Activated naive CD8-positive, alpha-beta T cell treated with anti-CD3 and anti-CD28 coated beads, Interleukin-2, amount 10 ng/mL, durations not matched to agents 7 days and 5 days (primary cell): ENCODE measurements around the gene CCDC87. TPM values are rescaled to one million over a fixed set of nuclear protein-coding genes. Genes with fewer than 3 reads are reported as not detected.
"Not testable (repeated sequence)": the region's sequence is repeated elsewhere in the genome, so short reads cannot be mapped to it uniquely, and the experiment has no call there.

ENCODE experiments used
- ATAC-seq: fragments of 150-1000 bp; cut with Tn5 transposase; one replicate; pipeline ENCODE4 v1.10.0; 2021; ENCODE audit warnings: low read depth, moderate library complexity
- POLR2A ChIA-PET: fragments of 350-600 bp; sonication (Branson Sonifier 250); formaldehyde crosslinking; loops from one replicate; lab custom pipeline; 2021; ENCODE audit warnings: antibody characterized with exemption; lab: Charles Lee
- DNase-seq: peaks from one replicate; pipeline ENCODE4 v3.0.0; 2021
- H3K27ac Mint-ChIP-seq: one replicate; pipeline ENCODE4 v1.8.0; 2022; ENCODE audit warnings: mild to moderate bottlenecking, mixed read lengths
- H3K27me3 Mint-ChIP-seq: one replicate; pipeline ENCODE4 v1.8.0; 2022; ENCODE audit warnings: mild to moderate bottlenecking, moderate library complexity, mixed read lengths
- H3K36me3 Mint-ChIP-seq: one replicate; pipeline ENCODE4 v1.8.0; 2021; ENCODE audit warnings: mild to moderate bottlenecking, mixed read lengths
- H3K4me1 Mint-ChIP-seq: one replicate; pipeline ENCODE4 v1.8.0; 2021; ENCODE audit warnings: mixed read lengths
- H3K4me3 Mint-ChIP-seq: one replicate; pipeline ENCODE4 v1.8.0; 2022; ENCODE audit warnings: mild to moderate bottlenecking, moderate library complexity, mixed read lengths
- H3K9me3 Mint-ChIP-seq: one replicate; pipeline ENCODE4 v1.8.0; 2021; ENCODE audit warnings: mixed read lengths
- total RNA-seq, 2 experiments: library from RNA; stranded (reverse); gene quantifications; one replicate each; pipeline ENCODE4 v1.2.3, GENCODE V29; 2021

Gene CCDC87
- total RNA-seq: under 1 TPM; 0.09 to 0.14 TPM

DNA sequence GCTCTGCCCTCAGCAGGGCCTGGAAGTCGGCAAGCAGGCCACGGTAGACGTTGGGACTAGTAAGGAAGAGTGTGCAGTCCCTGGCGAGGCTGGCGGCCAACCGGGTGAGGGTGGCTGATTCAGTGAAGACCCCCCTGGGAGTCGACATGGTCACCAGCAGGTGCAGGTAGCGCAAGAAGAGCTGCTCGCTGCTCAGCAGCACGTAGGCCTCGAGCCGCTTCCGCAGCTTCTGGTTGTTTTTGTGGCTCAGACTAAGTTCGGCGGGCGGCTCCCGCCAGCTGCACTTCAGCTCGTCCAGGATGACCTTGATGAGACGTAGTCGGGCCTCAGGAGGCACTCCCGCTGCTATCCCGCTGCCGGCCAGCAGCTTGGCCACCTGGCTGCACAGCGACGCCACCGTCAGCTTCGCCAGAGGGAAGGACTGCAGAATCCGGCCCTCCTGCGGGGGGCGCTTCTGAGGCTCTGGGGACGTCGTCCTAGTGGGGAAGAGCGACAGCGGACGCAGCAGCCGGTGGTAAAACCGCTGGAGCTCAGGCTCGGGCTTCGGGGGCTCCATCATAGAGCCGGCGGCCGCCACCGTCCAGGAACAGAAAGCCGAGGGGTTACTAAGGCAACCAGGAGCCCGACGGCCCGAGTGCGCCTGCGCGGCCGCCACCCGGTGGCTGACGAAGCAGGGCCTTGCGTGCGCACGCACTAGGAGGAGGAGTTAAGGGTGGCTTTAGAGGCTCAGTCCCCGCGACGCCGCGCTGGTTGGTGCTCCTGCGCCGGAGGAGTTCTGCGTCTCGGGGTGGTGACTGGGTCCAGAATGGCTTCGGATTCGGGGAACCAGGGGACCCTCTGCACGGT is at the start of gene CCDC87, which contains the start of gene CCS:
Gene CCDC87 (minus strand): TSS at position 607 of the 846 bp plus-strand sequence. CDS start 48 bp downstream, at position 559.
Gene CCS (plus strand): TSS at position 729 of the 846 bp plus-strand sequence. CDS start 77 bp downstream, at position 806.
- POLR2A ChIA-PET: interaction anchor here (0.9 to 4.7 kb wide), 6 partner anchors 14 to 263 kb away, joined by 3 to 62 read pairs (median 3); partner anchors contain the start of genes RBM14 and RBM4B
- peak within 1 kb of the TSS; percentile 96 for H3K27ac Mint-ChIP-seq

DNA sequence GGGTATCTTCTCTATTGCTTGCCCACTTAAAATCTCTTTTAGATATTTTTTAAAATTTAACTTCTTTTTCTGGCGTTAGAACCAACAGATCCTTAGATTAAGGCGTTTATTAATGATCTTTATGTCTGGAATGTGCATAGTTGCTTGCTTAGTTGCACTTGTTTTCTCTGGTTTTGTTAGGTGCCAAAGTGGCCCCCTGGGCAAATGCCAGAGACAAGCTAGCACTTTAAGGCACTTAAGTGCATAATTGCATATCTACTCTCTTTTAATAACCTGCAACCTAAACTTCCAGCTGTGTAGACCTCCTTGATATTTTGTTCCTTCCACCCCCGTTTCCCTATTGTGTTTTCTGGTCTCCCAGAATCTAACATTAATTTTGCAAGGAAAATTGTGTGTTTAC is 49.0 kb upstream of the CCDC87 start:
- H3K36me3 Mint-ChIP-seq: peaks cover 63% of the 10 kb centered on the region
- H3K4me1 Mint-ChIP-seq: peaks cover 72% of the 10 kb centered on the region
- peak overlapping the region; percentile 91 for H3K4me3 Mint-ChIP-seq
- no peaks in the 10 kb centered on the region for H3K9me3 Mint-ChIP-seq
- H3K27me3 Mint-ChIP-seq: no peaks in the 10 kb centered on the region
- no peak for DNase-seq
- peak overlapping the region; percentile 49 for H3K27ac Mint-ChIP-seq
- ATAC-seq: no peak
- POLR2A ChIA-PET: interaction anchor here (1.7 kb wide), 1 partner anchor 25 kb away, joined by 5 read pairs; no protein-coding TSS in a partner anchor

More for the DNA sequence above, at the start of gene CCDC87, which contains the start of gene CCS:
- peaks cover 3% of the 10 kb centered on the region for H3K27me3 Mint-ChIP-seq
- peaks cover 24% of the 10 kb centered on the region for H3K4me1 Mint-ChIP-seq
- peak within 1 kb of the TSS; percentile 97 for H3K4me3 Mint-ChIP-seq
- peaks cover 2% of the 10 kb centered on the region for H3K36me3 Mint-ChIP-seq
- DNase-seq (peak; percentile 99), ATAC-seq (peak; percentile 97)
- no peaks in the 10 kb centered on the region for H3K9me3 Mint-ChIP-seq

- H3K4me1 Mint-ChIP-seq: peaks cover 59% of the 10 kb centered on the region
- not testable (repeated sequence) for H3K27me3 Mint-ChIP-seq
- H3K27ac Mint-ChIP-seq: peak overlapping the region; percentile 92
These were observed 47.0 kb upstream of the CCDC87 start for GRCh38 chr11:66639814-66640340.

DNA sequence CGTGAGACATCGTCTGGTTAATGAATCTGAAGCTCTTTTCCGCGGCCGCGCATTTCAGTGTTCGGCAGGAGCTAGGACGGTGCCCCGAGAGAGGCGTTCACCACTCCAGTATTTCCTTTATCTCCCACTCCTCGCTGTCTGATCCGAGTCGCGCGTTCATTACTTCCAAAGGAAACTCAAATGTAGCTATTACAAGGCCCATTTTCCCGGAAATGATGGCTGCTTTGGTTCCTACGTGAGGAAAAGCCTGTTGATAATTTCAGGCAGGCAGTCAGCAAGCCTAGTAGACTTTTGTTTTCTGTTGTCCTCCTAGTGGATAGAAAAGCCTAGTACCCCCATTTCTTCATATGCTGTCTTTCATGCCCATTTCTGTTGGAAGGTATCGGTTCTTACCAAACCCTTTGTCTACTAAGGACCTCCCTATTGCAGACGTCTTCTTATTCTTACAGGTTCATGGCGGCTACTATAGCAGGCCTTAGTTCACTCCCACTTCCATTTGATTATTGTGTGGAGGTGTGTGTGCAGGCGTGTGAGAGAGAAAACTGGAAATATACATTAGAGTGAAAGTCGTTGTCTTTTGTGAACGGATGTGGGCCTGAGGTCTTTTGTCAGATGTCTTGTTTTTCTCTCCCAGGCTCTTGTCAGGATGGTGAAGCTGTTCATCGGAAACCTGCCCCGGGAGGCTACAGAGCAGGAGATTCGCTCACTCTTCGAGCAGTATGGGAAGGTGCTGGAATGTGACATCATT is 46.4 kb upstream of the CCDC87 start:
- Mint-ChIP-seq H3K9me3 (no peaks in the 10 kb centered on the region), H3K36me3 (peaks cover 44% of the 10 kb centered on the region), H3K4me3 (peak overlapping the region; percentile 91), H3K4me1 (peaks cover 53% of the 10 kb centered on the region), H3K27ac (peak overlapping the region; percentile 92), H3K27me3 (no peaks in the 10 kb centered on the region)
- ATAC-seq (peak; percentile 2), DNase-seq (no peak)
- POLR2A ChIA-PET: interaction anchor here (0.6 to 11.7 kb wide), 13 partner anchors 10 to 300 kb away, joined by 3 to 211 read pairs (median 6); partner anchors contain the start of genes ACTN3, DPP3, RBM14 and RBM4B

More at GRCh38 chr11:66639814-66640340, 47.0 kb upstream of the CCDC87 start:
- POLR2A ChIA-PET: interaction anchor here (1.2 to 11.7 kb wide), 5 partner anchors 9 to 94 kb away, joined by 5 to 211 read pairs (median 14); partner anchors contain the start of genes ACTN3, RBM14, RBM4B and ZDHHC24
- Mint-ChIP-seq H3K36me3 (peaks cover 44% of the 10 kb centered on the region), H3K4me3 (peak overlapping the region; percentile 91)
- DNase-seq, ATAC-seq, H3K9me3 Mint-ChIP-seq: not testable (repeated sequence)

DNA sequence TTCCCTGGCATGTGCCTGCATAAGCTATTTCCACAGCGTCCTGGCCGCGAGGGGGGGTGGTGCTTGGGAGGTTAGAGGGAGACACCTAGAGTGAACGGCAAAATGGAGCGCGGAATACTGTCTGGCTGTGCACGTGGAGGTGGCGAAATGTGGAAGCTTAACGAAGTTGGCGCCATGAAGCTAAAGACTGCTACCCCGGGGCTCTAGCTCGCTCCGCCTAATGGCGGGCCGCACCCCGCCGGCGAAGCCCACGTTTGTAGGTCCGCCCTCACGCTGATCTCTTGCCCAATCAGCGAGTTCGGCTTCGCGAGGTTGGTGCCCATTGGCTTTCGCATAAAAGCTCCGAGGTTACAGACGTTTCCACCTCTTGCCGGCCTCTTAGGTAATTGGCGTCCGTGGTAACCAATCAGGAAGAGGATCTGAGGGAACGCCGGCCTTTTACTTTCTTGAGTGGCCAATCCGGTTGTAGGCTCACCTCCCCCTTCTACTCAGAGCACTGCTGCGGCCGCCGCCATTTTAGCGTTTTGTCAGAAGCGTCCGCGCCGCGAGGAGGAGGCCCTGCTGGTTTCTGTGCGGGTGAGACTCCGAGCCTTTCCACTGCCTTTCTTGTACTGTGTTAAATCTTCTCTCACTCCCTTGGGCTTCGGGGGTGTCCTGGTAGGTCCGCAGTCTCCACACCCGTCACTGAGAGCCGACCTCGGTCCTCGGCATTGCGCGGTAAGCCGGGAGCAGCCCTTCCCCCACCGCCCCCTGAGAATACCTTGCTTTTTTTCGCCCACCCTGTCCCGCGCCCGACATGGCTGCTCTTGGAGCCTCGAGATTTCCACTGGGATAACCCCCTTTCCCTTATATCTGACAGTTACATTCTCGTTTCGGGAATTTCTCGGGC is 45.6 kb upstream of the CCDC87 start, which contains the start of gene RBM4:
Gene RBM4 (plus strand): TSS at position 527 of the 889 bp plus-strand sequence. CDS start 1,009 bp downstream, outside the sequence.
- Mint-ChIP-seq H3K36me3 (peaks cover 43% of the 10 kb centered on the region), H3K4me3 (peak within 1 kb of the TSS; percentile 91), H3K9me3 (no peaks in the 10 kb centered on the region), H3K27me3 (no peaks in the 10 kb centered on the region), H3K27ac (peak within 1 kb of the TSS; percentile 92), H3K4me1 (peaks cover 51% of the 10 kb centered on the region)
- ATAC-seq (peak; percentile 95), DNase-seq (peak; percentile 90)
- POLR2A ChIA-PET: interaction anchor here (0.5 to 11.7 kb wide), 21 partner anchors 10 to 299 kb away, joined by 3 to 211 read pairs (median 6); partner anchors contain the start of genes ACTN3, DPP3, PELI3 and RBM14

DNA sequence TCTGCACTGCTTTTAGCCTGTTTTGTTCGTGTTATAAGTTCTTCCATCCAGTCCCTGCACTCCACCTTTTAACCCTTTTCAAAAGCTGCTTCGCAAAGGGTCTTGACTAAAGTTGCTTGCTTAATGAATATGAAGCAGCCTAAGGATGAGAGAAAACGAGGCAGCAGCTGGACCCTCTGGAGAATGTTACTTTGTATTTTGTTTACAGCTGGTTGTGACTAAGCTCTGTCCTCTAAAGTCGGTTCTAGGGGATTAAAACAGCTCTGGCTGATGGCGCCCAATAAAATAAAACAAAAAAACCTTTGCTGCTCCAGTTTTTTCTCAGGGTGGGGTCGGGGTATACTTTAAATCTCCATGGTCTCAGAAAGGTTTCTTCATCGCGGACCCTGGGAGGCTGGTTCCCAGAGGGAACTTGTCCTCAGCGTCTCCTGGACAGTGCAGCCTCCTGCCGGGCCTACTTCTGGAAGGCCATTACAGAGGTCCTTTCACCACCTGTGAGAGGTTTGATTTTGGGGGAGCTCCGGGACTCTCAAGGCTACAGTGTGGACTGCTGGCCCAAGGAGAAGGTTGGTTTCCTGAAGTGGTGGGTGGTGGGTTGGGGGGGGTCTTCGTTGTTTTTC is 44.8 kb upstream of the CCDC87 start:
- Mint-ChIP-seq H3K4me1 (peaks cover 43% of the 10 kb centered on the region), H3K27me3 (no peaks in the 10 kb centered on the region), H3K36me3 (peaks cover 36% of the 10 kb centered on the region)

DNA sequence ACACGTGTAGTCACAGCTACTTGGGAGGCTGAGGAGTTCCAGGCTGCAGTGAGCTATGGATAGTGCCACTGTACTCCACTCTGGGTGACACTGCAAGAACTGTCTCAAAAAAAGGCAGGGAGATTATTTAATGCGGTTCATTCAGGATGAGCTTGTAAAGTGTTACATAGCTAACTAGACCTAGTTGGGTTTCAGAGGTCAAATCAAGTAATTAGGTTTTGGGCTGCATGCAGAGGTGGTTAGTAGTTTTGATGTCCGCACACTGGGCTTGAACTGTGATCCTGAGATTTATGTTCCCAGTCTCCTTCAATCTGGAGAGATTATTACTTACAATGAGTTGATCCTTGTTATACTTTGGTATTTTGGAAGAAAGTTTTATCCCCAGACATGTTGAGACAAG is 43.5 kb upstream of the CCDC87 start:
- no peak overlapping the region for H3K4me3 Mint-ChIP-seq

More for the DNA sequence above, 44.8 kb upstream of the CCDC87 start:
- POLR2A ChIA-PET: interaction anchor here (0.5 to 11.7 kb wide), 18 partner anchors 10 to 274 kb away, joined by 3 to 211 read pairs (median 6); partner anchors contain the start of genes DPP3, PELI3, RBM14 and RBM4B
- Mint-ChIP-seq H3K9me3 (no peaks in the 10 kb centered on the region), H3K4me3 (peak overlapping the region; percentile 91), H3K27ac (peak overlapping the region; percentile 92)
- no peak for DNase-seq
- ATAC-seq: no peak

DNA sequence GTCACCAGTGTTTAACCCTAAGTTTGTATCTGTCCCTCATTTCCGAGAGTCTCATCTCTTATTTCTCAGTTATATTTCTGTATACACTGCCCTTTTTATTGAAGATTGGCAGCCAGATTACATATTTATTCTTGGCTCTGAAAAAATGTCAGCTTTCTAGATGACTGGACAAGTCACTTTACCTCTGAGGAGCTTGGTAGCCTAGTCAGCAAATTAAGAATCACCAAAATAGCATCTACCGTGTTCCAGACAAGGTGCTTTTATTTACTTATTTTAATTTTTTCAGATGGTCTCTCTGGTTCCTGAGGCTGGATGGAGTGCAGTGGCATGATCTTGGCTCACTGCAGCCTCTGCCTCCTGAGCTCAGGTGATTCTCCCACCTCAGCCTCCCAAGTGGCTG is 40.1 kb upstream of the CCDC87 start:
- Mint-ChIP-seq H3K27ac (no peak overlapping the region), H3K27me3 (no peaks in the 10 kb centered on the region), H3K4me1 (peaks cover 19% of the 10 kb centered on the region), H3K4me3 (no peak overlapping the region), H3K36me3 (peaks cover 34% of the 10 kb centered on the region), H3K9me3 (no peaks in the 10 kb centered on the region)
- POLR2A ChIA-PET: interaction anchor here (11.7 kb wide), 1 partner anchor 12 kb away, joined by 211 read pairs; the partner anchor contains the start of gene RBM14
- ATAC-seq: no peak
- DNase-seq: no peak

More for the DNA sequence above, 43.5 kb upstream of the CCDC87 start:
- Mint-ChIP-seq H3K27ac (no peak overlapping the region), H3K36me3 (peaks cover 31% of the 10 kb centered on the region), H3K9me3 (no peaks in the 10 kb centered on the region), H3K4me1 (peaks cover 34% of the 10 kb centered on the region), H3K27me3 (no peaks in the 10 kb centered on the region)
- POLR2A ChIA-PET: interaction anchor here (2.3 to 11.7 kb wide), 2 partner anchors 8 to 16 kb away, joined by 13 to 211 read pairs; partner anchors contain the start of gene RBM14
- DNase-seq (no peak), ATAC-seq (no peak)

DNA sequence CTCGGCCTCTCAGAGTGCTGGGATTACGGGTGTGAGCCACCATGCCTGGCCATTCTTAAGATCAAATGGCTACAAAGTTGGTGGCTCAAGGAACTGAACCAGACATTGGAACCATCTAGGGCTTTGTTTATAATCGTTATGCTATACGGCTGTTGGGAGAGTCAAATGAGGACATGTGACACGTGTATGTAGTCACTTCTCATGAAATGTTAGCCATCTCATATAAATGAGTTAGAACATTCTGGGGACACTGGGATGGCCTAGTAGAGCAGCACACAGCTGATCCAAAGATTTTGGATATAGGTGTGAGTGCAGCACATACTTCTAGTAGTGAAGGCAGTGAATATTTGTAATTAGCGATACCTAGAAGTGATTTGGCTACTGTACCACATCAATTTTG is 39.0 kb upstream of the CCDC87 start:
- H3K36me3 Mint-ChIP-seq: peaks cover 40% of the 10 kb centered on the region
- H3K9me3 Mint-ChIP-seq: no peaks in the 10 kb centered on the region
- POLR2A ChIA-PET: interaction anchor here (1.0 to 11.7 kb wide), 2 partner anchors 11 to 17 kb away, joined by 5 to 211 read pairs; partner anchors contain the start of gene RBM14
- H3K4me1 Mint-ChIP-seq: peaks cover 13% of the 10 kb centered on the region
- no peak for DNase-seq
- no peak overlapping the region for H3K27ac Mint-ChIP-seq
- no peak overlapping the region for H3K4me3 Mint-ChIP-seq
- no peaks in the 10 kb centered on the region for H3K27me3 Mint-ChIP-seq
- no peak for ATAC-seq

- H3K4me3 Mint-ChIP-seq: no peak overlapping the region
- no peak for DNase-seq
- H3K27ac Mint-ChIP-seq: no peak overlapping the region
- peaks cover 13% of the 10 kb centered on the region for H3K4me1 Mint-ChIP-seq
- H3K9me3 Mint-ChIP-seq: no peaks in the 10 kb centered on the region
- POLR2A ChIA-PET: interaction anchor here (1.4 to 2.5 kb wide), 2 partner anchors 8 to 10 kb away, joined by 6 to 13 read pairs; partner anchors contain the start of gene RBM4
- H3K36me3 Mint-ChIP-seq: peaks cover 39% of the 10 kb centered on the region
- no peaks in the 10 kb centered on the region for H3K27me3 Mint-ChIP-seq
- ATAC-seq: no peak
These were observed 36.5 kb upstream of the CCDC87 start for GRCh38 chr11:66629356-66629755.

- H3K4me1 Mint-ChIP-seq: peaks cover 23% of the 10 kb centered on the region
- peaks cover 46% of the 10 kb centered on the region for H3K36me3 Mint-ChIP-seq
- H3K4me3 Mint-ChIP-seq: no peak overlapping the region
- POLR2A ChIA-PET: interaction anchor here (1.4 to 2.5 kb wide), 2 partner anchors 9 kb away, joined by 6 to 13 read pairs; partner anchors contain the start of gene RBM4
- no peak for ATAC-seq
- H3K27ac Mint-ChIP-seq: no peak overlapping the region
- no peaks in the 10 kb centered on the region for H3K9me3 Mint-ChIP-seq
- H3K27me3 Mint-ChIP-seq: no peaks in the 10 kb centered on the region
- DNase-seq: no peak
These were observed 35.3 kb upstream of the CCDC87 start for GRCh38 chr11:66628061-66628603.
